ENCODE data around the gene ZWILCH.

The ZWILCH gene

DNA sequence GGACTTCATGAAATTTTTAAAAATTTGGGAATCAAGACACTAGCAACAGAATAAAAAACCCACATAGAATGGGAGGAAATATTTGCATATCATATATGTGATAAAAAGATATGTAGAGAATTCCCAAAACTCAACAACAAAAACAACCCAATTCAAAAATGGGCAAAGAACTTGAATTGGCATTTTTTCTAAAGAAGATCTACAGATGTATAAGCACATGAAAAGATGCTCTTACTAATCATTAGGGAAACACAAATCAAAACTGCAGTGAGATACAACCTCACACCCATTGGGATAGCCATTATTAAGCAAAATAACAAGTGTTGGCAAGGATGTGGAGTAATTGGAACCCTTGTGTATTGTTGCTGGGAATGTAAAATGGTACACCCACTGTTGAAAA is 50.6 kb downstream of the ZWILCH start:
- no peak for DNase-seq (ENCODE audit: low spot score)

DNA sequence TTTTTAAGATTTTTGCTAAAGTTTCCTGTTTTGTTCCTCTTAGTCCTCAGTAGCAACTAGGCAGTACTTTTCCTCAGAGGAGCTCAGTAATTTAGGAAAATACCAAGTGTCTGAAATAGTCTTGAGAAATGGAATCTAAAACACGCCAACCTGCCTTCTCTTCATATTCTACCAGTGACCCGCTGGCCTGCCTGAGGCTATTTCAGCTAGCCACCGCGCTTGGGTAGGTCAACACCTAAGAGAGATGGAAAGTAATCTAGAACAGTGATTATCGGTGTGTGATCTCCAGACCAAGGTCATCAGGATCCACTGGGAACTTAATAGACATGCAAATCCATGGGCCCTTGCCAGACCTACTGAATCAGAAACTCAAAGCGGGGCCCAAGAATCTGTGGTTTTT is 53.1 kb downstream of the ZWILCH start:
- no peak for DNase-seq (ENCODE audit: low spot score)

DNA sequence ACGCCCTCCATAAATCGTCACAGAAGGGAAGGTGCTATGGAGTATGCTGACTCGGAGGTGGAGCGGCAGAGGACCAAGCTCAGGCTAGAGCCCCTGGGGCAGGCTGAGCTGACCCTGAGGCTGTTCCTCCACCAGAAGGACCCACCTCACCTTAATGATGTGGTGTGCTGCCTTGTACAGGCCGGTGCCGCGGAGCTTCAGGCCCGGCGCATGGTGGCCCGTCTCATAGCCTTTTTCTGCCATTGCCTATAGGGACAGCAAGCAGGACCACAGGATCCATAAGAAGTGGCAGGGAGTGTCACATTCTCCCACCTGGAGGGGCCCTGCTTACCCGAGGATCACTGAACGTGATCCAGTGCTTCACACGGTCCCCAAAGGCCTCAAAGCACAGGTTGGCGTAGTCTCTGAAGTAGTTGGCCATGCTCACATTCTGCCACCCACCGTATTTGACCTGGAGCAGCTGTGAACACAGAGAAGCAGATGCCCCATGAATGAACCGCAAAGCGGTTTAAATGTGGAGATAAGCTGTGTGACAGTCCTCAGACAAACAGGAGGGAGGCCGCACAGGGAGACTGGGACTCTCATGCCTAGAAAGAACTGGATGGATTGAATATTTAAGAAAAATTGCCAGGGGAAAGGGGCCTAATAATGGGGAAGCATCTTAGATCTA is 55.9 kb downstream of the ZWILCH start:
- DNase-seq (ENCODE audit: low spot score): no peak

GRCh38 chr15:66563126-66563525 is 58.0 kb downstream of the ZWILCH start:
- no peak for DNase-seq (ENCODE audit: low spot score)

GRCh38 chr15:66563566-66564110 is 58.5 kb downstream of the ZWILCH start:
- no peak for DNase-seq (ENCODE audit: low spot score)

- no peak for DNase-seq (ENCODE audit: low spot score)
Measured at GRCh38 chr15:66564136-66565041, 59.3 kb downstream of the ZWILCH start.

- DNase-seq (ENCODE audit: low spot score): no peak
Measured at GRCh38 chr15:66565141-66565641, 60.1 kb downstream of the ZWILCH start.

DNA sequence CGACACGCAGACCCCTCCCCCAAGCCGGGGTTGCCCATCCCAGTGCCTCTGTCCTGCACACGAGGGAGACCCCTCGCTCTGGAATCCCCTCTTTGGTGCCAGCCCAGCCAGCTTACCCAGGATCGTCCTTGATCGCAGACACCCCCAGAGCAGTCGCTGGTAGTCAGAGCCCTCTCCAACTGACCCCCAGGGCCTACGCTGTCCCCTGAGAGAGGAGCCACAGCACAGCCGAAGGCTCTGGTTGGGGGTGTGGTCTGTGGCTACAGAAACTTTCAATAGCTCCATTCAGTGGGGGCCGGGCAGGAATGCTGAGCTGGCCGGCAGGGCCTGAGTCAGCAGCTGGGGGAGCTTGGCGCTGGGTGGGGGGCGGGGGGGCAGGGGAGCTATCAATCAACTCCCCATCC is 60.6 kb downstream of the ZWILCH start, which contains the start of gene LCTL:
Gene LCTL (minus strand): TSS at position 258 of the 404 bp plus-strand sequence. CDS start 633 bp downstream, outside the sequence.
- peak; percentile 78 for DNase-seq (ENCODE audit: low spot score)

- peak; percentile 84 for DNase-seq (ENCODE audit: low spot score)
Measured at GRCh38 chr15:66566963-66567531, 61.9 kb downstream of the ZWILCH start.

GRCh38 chr15:66567897-66568296 is 62.8 kb downstream of the ZWILCH start:
- no peak for DNase-seq (ENCODE audit: low spot score)

- DNase-seq (ENCODE audit: low spot score): no peak
Measured at GRCh38 chr15:66569461-66570137, 64.5 kb downstream of the ZWILCH start.

DNA sequence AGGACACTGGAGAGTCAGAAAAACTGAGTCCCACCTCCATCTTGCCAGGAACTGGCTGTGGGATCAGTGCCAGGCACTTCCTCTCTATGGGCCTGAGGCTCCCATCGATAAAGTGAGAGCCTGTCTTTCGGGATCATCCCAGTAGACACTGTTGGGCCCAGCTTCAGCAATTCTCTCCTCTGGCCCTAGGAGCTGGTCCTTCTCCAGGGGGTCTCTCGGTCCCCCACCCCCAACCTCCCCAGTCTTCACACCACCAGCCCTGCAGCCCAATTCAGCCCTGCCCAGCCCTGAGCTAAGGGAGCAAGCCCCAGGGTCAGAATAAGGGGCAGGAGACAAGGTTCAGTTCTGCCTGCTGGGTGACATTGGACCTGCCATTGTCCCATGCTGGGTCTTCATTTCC is 65.2 kb downstream of the ZWILCH start:
- DNase-seq (ENCODE audit: low spot score): no peak

GRCh38 chr15:66570842-66571478 is 65.8 kb downstream of the ZWILCH start:
- no peak for DNase-seq (ENCODE audit: low spot score)

- DNase-seq (ENCODE audit: low spot score): no peak
Measured at GRCh38 chr15:66572146-66572545, 67.0 kb downstream of the ZWILCH start.

- DNase-seq (ENCODE audit: low spot score): no peak
Measured at GRCh38 chr15:66573348-66573718, 68.2 kb downstream of the ZWILCH start.

GRCh38 chr15:66573719-66574595 is 68.8 kb downstream of the ZWILCH start:
- no peak for DNase-seq (ENCODE audit: low spot score)

- no peak for DNase-seq (ENCODE audit: low spot score)
Measured at GRCh38 chr15:66574596-66574950, 69.4 kb downstream of the ZWILCH start.

DNA sequence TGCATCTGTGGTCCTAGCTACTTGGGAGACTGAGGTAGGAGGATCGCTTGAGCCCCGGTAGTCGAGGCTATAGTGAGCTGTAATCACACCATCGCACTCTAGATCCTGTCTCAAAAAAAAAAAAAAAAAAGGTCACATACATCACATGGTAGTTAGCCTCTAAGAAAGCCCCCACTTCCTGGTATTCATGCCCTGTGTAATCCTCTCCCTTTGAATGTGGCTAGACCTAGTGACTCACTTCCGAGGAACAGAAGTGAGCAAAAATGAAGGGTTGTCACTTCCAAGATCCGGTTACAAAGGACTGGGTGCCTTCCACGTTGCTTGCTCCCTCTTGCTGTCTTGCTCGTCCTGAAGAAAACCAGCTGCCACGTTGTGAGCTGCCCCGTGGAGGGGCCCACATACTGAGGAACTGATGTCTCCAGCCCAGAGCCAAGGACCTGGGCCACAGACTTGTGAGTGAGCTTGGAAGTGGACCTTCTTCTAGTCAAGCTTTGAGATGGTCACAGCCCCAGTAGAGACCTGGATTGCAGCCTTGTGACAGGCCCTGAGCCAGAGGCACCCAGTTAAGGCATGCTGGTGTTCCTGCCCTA is 73.3 kb downstream of the ZWILCH start:
- DNase-seq (ENCODE audit: low spot score): no peak

- DNase-seq (ENCODE audit: low spot score): no peak
Measured at GRCh38 chr15:66580643-66581042, 75.5 kb downstream of the ZWILCH start.

DNA sequence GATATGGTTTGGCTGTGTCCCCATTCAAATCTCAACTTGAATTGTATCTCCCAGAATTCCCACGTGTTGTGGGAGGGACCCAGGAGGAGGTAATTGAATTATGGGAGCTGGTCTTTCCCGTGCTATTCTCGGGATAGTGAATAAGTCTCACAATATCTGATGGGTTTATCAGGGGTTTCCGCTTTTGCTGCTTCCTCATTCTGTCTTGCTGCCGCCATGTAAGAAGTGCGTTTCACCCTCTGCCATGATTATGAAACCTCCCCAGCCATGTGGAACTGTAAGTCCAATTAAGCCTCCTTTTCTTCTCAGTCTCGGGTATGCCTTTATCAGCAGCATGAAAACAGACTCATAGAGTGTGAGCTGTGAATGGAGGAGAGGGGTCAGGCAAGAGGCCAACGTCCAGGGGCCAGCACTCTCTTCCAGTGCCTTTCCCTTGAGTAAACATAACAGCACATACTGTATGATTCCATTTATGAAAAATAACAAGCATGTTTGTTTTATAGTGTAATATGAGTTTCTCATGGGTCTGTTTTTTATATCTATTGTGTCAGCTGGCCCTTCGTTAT is 76.9 kb downstream of the ZWILCH start:
- DNase-seq (ENCODE audit: low spot score): no peak
